GM12874 (cell line): ENCODE results near the gene PGLYRP3.

Experiments used
- TF ChIP-seq, protein P1 (sequence below): IDR thresholded peaks from 2 replicates; pipeline ENCODE4 v1.5.1; 2011; ENCODE audit warnings: low read depth, mild to moderate bottlenecking, control low read depth, low read length, moderate library complexity; ENCODE audit not compliant: insufficient read depth

PGLYRP3 gene

DNA sequence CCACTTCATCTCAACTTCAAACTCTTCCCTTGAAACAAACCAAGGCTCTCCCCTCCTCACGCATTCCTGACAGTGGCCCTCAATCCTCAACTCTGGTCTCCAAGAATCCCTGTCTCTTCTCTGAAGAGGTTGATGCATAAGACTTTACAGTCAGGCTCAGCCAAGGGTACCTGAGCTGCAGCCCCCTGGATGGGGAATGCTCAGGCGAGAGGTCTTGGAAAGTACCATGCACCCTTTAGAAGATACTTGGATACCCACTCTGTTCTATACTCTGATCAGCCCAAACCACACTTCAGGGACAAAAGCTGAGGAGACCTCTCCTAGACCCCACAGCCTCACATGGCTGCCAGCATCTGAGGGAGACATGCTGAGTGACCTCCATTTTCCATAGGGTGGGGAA, 536 bp upstream of the PGLYRP3 start:
- TF ChIP-seq, protein P1, sequence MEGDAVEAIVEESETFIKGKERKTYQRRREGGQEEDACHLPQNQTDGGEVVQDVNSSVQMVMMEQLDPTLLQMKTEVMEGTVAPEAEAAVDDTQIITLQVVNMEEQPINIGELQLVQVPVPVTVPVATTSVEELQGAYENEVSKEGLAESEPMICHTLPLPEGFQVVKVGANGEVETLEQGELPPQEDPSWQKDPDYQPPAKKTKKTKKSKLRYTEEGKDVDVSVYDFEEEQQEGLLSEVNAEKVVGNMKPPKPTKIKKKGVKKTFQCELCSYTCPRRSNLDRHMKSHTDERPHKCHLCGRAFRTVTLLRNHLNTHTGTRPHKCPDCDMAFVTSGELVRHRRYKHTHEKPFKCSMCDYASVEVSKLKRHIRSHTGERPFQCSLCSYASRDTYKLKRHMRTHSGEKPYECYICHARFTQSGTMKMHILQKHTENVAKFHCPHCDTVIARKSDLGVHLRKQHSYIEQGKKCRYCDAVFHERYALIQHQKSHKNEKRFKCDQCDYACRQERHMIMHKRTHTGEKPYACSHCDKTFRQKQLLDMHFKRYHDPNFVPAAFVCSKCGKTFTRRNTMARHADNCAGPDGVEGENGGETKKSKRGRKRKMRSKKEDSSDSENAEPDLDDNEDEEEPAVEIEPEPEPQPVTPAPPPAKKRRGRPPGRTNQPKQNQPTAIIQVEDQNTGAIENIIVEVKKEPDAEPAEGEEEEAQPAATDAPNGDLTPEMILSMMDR, result no peak

DNA sequence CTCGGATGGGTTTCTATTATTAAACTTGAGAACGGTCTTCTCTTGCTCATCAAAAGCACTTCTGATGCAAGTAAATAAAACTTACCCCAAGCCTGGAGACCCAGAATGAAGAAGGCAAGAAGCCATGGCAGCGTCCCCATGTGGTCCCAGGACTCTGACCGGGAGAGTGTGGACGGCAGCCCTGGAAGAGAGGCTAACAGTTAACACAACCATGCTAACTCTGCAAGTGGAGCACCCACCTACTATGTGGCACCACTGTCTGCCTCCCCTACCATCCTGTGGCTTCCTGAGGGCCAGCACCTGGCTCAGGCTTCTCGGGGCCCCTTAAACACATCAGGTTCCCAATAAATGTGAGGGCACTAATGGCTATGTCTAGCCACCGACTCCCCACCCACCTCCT, 2.2 kb downstream of the PGLYRP3 start:
- TF ChIP-seq, protein P1, result no peak

DNA sequence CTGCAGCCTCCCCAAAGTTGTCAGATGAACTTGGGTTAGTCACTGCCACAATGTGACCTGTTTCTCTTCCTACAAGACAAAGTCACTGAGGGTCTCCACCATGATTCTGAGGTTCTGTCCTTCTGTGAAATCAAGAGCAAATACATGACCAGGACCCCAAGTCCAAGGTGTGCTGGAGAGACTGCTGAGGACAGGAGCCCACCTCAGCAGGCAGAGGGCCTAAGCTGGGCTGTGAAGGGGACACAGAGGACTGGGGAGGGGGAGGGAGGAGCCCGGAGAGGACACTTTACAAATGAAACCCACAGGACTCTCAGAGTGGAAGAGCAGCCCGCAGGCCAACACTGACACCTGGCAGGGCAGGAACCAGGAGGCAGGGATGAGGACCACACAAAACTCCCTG, 3.3 kb downstream of the PGLYRP3 start:
- TF ChIP-seq, protein P1, result no peak

DNA sequence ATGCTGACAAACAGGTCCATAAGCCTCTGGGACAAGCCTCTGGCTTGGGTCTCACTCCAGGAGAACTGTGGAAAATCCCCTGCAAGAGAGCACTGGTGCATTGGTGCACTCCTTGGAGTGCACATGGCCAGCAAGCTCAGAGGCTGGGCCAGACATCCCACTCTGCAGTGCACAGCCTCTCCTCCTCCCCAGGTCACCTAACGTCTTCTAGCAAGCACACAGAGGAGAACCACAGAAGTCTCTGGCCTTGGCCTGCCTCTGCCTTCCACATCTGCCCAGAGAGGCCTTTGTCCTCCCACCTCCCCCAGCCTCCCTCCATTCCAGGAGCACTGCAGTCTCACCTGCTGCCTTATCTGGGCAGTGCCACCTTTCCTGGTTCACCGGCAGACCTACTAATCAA, 4.2 kb downstream of the PGLYRP3 start:
- TF ChIP-seq, protein P1, result no peak

DNA sequence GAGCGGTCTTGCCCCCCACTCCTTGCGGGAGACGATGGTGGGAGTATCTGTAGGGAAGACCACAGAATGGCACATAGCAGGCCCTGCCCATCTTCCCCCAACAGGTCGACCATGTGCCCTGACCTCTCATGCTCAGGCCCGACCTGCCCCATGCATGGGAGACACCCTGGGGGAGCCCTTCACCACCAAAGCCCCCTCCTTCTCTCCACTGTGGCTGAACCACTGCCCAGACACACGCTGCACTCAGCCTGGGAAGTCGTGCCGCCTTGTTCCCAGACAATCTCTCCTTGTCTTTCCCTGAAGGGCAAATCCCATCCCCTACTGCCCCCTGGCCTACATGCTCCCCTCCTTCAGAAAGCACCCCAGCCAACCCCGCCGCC, 5.5 kb downstream of the PGLYRP3 start:
- TF ChIP-seq, protein P1, result no peak

DNA sequence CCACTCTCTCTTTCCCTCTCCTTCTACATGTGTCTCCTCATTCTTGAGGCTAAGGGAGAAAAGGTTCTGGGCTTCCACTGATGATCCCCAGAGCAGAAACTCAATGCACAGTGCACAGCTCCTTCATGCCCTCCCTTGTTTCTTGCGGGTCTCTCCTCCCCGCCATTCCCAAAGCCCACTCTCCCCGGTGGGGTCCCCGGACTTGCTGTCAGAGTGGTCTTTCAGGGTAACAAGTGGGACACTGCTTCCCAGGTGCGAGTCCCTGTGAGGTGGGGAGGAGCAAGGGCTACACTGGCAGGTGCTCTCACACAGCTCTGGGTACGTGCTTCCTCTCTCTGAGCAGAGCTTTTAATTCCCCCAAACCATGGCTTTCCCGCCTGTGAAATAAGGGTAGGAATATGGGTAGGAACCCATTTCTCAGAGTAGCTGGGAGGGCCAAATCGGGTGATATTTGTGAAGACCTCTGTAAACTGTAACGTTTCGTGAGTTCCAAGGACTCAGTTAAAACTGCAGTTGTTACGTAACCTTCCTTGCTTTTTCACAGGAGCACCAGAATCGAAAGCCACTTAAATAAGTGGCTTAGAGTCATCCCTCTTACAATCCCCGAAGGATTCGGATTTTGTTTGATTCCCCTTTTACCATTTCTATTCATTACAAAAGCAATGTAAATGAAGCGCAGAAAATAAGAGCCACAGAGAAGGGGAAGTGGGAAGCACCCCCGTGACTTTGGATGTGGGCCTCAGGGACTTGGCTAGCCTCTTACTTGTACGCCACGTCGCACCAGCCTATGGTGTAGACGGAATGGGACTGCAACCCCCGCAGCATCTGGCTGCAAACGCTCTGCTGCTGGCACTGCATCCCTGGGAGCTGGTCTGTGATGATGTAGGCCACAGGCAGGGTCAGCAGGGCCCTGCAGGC, 6.2 kb downstream of the PGLYRP3 start:
- TF ChIP-seq, protein P1, result no peak

DNA sequence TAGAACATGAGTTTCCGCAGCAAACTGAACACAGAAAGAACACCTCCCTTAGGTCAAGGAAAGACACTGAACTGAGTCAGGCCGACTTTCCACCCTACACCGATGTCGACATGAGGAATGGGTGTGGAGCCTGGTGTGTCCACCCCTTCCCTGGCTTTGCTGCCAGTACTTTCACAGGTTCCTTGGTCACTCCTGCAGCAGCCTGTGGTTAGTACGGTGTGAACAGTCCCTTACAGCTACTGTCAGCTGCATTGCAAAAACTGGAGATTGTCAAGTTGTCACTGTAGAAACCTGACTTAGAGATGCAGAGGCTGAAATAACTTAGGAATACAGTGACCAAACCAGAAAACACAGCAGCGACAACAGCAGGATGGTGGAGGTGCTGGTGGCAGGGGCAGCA, 7.1 kb downstream of the PGLYRP3 start:
- TF ChIP-seq, protein P1, result no peak
